ENCODE measurements around the gene MSH5. TPM values are rescaled to one million over a fixed set of nuclear protein-coding genes. Genes with fewer than 3 reads are reported as not detected.
"Not testable (repeated sequence)": the region's sequence is repeated elsewhere in the genome, so short reads cannot be mapped to it uniquely, and the experiment has no call there.

Gene MSH5
- total RNA-seq, 1 donor: 23.0 TPM

- TF ChIP-seq CTCF (IDR thresholded peaks at IDR 0.05; ENCODE audit: insufficient read depth, low read length): no peak
- DNase-seq (ENCODE audit: low read depth): no peak
- H3K4me3 ChIP-seq (ENCODE audit: low read depth, low read length): no peak overlapping the region
Observed at GRCh38 chr6:31784098-31784925, 44.5 kb downstream of the MSH5 start.

GRCh38 chr6:31785475-31785874 is 45.7 kb downstream of the MSH5 start:
- no peak for DNase-seq (ENCODE audit: low read depth)
- no peak overlapping the region for H3K4me3 ChIP-seq (ENCODE audit: low read depth, low read length)
- TF ChIP-seq CTCF (IDR thresholded peaks at IDR 0.05; ENCODE audit: insufficient read depth, low read length): no peak

GRCh38 chr6:31791324-31792089 is 51.7 kb downstream of the MSH5 start:
- peak; percentile 75 for TF ChIP-seq CTCF (IDR thresholded peaks at IDR 0.05; ENCODE audit: insufficient read depth, low read length)
- DNase-seq (ENCODE audit: low read depth): peak; percentile 54
- H3K4me3 ChIP-seq (ENCODE audit: low read depth, low read length): no peak overlapping the region

- TF ChIP-seq CTCF (IDR thresholded peaks at IDR 0.05; ENCODE audit: insufficient read depth, low read length): no peak
- no peak overlapping the region for H3K4me3 ChIP-seq (ENCODE audit: low read depth, low read length)
- DNase-seq (ENCODE audit: low read depth): no peak
Observed at GRCh38 chr6:31792090-31792374, 52.2 kb downstream of the MSH5 start.

GRCh38 chr6:31792761-31793171 is 53.0 kb downstream of the MSH5 start:
- H3K4me3 ChIP-seq (ENCODE audit: low read depth, low read length): no peak overlapping the region
- TF ChIP-seq CTCF (IDR thresholded peaks at IDR 0.05; ENCODE audit: insufficient read depth, low read length): no peak
- DNase-seq (ENCODE audit: low read depth): no peak

- not testable (repeated sequence) for DNase-seq (ENCODE audit: low read depth)
- peak overlapping the region; percentile 94 for H3K4me3 ChIP-seq (ENCODE audit: low read depth, low read length)
Observed at GRCh38 chr6:31793927-31794245, 54.1 kb downstream of the MSH5 start.

- peak overlapping the region; percentile 94 for H3K4me3 ChIP-seq (ENCODE audit: low read depth, low read length)
- TF ChIP-seq CTCF (IDR thresholded peaks at IDR 0.05; ENCODE audit: insufficient read depth, low read length): no peak
- DNase-seq (ENCODE audit: low read depth): peak; percentile 52
Observed at GRCh38 chr6:31794294-31794865, 54.6 kb downstream of the MSH5 start.

All from fibroblast of the aortic adventitia (primary cell).